Medulla oblongata (tissue), 1 donor: ENCODE results near the gene CDK12.

Source experiments
- DNase-seq: peaks from one replicate; pipeline ENCODE4 v3.0.0-alpha.2; 2015; ENCODE audit errors: extremely low spot score

CDK12 gene

DNA sequence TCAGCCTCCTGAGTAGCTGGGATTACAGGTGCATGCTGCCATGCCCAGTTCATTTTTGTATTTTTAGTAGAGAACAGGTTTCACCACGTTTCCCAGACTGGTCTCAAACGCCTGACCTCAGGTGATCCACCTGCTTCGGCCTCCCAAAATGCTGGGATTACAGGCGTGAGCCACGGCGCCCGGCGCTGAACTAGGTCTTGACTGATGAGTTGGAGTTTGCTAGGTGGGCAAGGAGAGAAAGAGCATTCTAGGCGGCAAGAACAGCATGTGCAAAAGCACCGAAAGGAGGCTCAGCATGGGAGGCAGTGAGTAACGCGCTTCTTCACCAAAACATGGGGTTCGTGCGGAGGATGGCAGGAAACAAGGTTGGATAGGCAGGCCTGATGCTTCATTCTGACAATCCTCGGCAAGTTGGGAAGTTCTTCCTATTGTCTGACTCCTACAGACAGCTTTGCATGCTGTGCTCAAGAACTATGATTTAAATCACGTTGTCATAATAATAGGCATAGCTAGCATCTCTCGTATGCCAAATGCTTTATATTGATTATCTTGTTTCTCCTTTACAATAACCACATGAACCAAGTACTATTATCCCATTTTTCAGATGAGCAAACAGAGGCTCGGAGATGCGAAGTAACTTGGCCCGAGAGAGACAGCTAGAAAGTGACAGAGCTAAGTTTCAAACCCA lies 119.9 kb downstream of the CDK12 start:
- no peak for DNase-seq

DNA sequence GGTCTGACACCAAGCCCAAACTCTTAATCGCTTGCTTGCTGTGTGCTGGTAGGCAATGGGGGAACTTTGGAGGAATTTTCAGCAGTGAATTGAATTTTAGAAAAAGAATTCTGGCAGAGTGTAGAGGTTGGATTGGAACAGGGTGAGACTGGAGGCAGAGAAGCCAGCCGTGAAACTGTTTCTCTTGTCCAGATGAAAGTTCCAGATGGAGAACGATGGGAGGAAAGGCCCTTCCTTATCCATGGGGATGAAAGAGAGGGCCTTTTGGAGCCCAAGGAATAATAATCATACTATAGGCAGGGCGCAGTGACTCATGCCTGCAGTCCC lies 120.4 kb downstream of the CDK12 start:
- DNase-seq = no peak

DNA sequence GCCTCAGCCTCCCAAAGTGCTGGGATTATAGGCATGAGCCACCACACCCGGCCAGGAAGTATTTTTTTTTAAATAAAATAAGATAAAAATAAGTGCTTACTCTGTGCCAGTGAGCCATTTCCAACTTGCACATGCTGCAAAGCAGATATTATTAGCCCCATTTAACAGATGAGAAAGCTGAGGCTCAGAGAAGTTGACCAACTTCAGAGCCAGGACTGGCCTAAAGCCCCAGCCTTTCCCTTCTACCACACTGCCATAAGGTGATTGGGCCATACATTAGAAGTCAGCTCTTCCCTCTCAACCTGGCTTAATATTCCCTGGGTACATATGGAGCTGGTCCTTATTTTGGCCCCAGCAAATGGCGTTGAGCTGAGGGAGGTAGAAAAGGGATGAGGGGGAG lies 121.4 kb downstream of the CDK12 start:
- DNase-seq = no peak
